NT2/D1 (cell line): ENCODE measurements around the gene SLC2A10.

Source experiments
- DNase-seq: peaks from one replicate; pipeline ENCODE4 v3.0.0-alpha.2; 2011; ENCODE audit warnings: low read depth, low spot score
- H3K27me3 ChIP-seq: 2 replicates; pipeline ENCODE4 v1.6.0; 2011; ENCODE audit warnings: mild to moderate bottlenecking; ENCODE audit not compliant: insufficient read length, insufficient read depth
- H3K36me3 ChIP-seq: 2 replicates; pipeline ENCODE4 v1.6.1; 2011; ENCODE audit warnings: mild to moderate bottlenecking, low read length, mixed read lengths; ENCODE audit not compliant: insufficient read depth, insufficient read length
- H3K4me1 ChIP-seq: 2 replicates; pipeline ENCODE4 v1.5.1; 2011; ENCODE audit not compliant: insufficient read depth, insufficient read length
- H3K4me3 ChIP-seq: 2 replicates; pipeline ENCODE4 v1.5.1; 2011; ENCODE audit warnings: low read depth; ENCODE audit not compliant: insufficient read length
- H3K9ac ChIP-seq: 2 replicates; pipeline ENCODE4 v1.6.0; 2011; ENCODE audit warnings: low read depth; ENCODE audit not compliant: insufficient read length
- H3K9me3 ChIP-seq: 2 replicates; pipeline ENCODE4 v1.5.1; 2011; ENCODE audit warnings: mild to moderate bottlenecking, low read length; ENCODE audit not compliant: insufficient read depth
- SUZ12 ChIP-seq: IDR thresholded peaks from 2 replicates; pipeline ENCODE4 v1.6.1; 2011; ENCODE audit not compliant: insufficient read length, insufficient read depth; ENCODE audit errors: extremely low read depth
- YY1 ChIP-seq: IDR thresholded peaks from 2 replicates; pipeline ENCODE4 v1.6.1; 2011; ENCODE audit not compliant: insufficient read length, insufficient read depth
- ZNF274 ChIP-seq: IDR thresholded peaks from 2 replicates; pipeline ENCODE4 v1.6.1; 2011; ENCODE audit warnings: mild to moderate bottlenecking, low read depth, low read length

The SLC2A10 gene

DNA sequence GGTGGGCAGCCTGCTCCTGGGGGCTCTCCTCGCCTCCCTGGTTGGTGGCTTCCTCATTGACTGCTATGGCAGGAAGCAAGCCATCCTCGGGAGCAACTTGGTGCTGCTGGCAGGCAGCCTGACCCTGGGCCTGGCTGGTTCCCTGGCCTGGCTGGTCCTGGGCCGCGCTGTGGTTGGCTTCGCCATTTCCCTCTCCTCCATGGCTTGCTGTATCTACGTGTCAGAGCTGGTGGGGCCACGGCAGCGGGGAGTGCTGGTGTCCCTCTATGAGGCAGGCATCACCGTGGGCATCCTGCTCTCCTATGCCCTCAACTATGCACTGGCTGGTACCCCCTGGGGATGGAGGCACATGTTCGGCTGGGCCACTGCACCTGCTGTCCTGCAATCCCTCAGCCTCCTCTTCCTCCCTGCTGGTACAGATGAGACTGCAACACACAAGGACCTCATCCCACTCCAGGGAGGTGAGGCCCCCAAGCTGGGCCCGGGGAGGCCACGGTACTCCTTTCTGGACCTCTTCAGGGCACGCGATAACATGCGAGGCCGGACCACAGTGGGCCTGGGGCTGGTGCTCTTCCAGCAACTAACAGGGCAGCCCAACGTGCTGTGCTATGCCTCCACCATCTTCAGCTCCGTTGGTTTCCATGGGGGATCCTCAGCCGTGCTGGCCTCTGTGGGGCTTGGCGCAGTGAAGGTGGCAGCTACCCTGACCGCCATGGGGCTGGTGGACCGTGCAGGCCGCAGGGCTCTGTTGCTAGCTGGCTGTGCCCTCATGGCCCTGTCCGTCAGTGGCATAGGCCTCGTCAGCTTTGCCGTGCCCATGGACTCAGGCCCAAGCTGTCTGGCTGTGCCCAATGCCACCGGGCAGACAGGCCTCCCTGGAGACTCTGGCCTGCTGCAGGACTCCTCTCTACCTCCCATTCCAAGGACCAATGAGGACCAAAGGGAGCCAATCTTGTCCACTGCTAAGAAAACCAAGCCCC, 16.0 kb downstream of the SLC2A10 start:
- Histone ChIP-seq H3K4me1 (no peaks in the 10 kb centered on the region), H3K9ac (no peak overlapping the region), H3K27me3 (no peaks in the 10 kb centered on the region), H3K9me3 (peaks cover 15% of the 10 kb centered on the region), H3K4me3 (no peak overlapping the region), H3K36me3 (peaks cover 14% of the 10 kb centered on the region)
- DNase-seq, result no peak
- TF ChIP-seq YY1 (no peak), ZNF274 (no peak), SUZ12 (no peak)

DNA sequence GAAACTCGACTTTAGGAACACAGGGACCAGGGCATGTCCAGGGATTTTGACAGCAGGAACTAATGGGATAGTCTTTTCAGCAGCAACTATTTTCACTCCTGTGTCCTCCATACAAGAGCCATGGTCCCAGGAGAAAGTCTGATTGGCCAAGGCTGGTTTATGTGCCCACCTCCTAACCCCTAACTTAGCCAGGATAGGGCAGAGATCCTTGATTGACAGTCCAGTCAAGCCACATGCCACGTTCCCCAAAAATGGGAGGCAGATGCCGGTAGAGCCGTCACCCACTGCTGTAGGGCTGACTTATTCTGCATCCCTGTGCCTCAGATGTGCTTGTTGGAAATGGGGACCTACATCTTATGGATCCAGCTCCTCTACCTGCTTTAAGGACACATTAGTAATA, 22.3 kb downstream of the SLC2A10 start:
- no peak for DNase-seq
- Histone ChIP-seq H3K9ac (no peak overlapping the region), H3K27me3 (no peaks in the 10 kb centered on the region), H3K9me3 (no peaks in the 10 kb centered on the region), H3K4me1 (no peaks in the 10 kb centered on the region), H3K4me3 (no peak overlapping the region), H3K36me3 (peaks cover 24% of the 10 kb centered on the region)
- TF ChIP-seq SUZ12 (no peak), ZNF274 (no peak), YY1 (no peak)

- Histone ChIP-seq H3K9me3 (peaks cover 5% of the 10 kb centered on the region; the same call in 1 of the 2 replicates), H3K4me1 (no peaks in the 10 kb centered on the region), H3K27me3 (no peaks in the 10 kb centered on the region), H3K4me3 (no peak overlapping the region), H3K36me3 (peaks cover 20% of the 10 kb centered on the region), H3K9ac (no peak overlapping the region)
- TF ChIP-seq SUZ12 (no peak), ZNF274 (no peak), YY1 (no peak)
- DNase-seq, result no peak
Observed at GRCh38 chr20:46735436-46735835, 26.0 kb downstream of the SLC2A10 start.

GRCh38 chr20:46739431-46740213, 30.2 kb downstream of the SLC2A10 start:
- Histone ChIP-seq H3K27me3 (no peaks in the 10 kb centered on the region), H3K4me3 (no peak overlapping the region), H3K9me3 (peaks cover 11% of the 10 kb centered on the region; the same call in 1 of the 2 replicates), H3K9ac (no peak overlapping the region), H3K36me3 (peaks cover 4% of the 10 kb centered on the region), H3K4me1 (no peaks in the 10 kb centered on the region)
- TF ChIP-seq SUZ12, result no peak
- TF ChIP-seq ZNF274, result no peak
- no peak for TF ChIP-seq YY1
- no peak for DNase-seq

DNA sequence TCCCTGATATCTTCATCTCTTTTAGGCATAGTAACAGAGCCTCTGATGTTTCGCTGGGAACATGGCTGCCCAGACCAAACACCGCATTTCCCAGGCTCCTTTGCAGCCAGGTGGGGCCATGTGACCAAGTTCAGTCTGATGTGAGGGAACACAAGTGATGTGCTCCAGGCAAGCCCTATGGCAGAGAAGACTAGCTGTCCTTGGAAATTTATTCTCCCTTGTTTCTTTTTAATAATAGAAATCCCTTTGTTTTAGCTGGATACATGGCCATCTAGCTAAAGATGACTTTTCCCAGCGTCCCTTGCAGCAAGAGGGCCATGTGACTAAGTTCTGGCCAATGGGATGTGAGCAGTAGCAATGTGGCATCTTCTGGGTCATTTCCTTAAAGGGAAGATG, 30.8 kb downstream of the SLC2A10 start:
- peaks cover 11% of the 10 kb centered on the region; the same call in 1 of the 2 replicates for H3K9me3 ChIP-seq

DNA sequence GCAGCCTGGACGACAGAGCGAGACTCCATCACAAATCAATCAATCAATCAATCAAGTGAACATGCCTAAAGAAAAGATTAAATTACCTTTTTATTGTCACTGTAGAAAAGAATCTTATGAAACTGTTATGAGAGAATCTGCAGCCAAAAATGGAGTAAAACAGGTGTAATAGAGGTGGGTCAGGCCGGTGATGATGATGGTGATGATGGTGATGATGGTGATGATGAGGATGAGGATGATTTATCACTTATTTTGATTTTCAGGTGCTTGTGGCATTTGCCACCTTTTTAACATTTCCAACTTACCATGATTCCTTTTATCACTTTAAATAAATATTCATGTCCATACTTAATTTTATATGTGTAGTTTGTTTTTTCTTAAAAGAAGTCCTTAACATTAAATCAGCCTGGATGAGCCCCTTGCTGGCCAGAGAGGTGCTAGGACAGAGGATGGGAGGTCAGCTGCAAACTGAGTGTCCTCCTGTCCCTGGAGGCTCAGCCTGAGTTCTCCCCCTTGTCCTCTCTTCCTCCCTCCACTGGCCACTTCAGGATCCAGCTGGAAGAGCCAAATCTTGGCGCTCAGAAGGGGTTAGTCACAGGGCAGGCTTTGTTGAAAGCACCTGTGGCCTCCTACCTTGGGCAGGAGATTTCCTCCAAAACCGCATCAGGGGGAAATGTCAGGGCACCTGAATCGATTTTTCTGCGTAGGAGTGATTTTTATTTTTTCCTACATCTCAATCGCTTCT, 32.6 kb downstream of the SLC2A10 start:
- TF ChIP-seq YY1 (no peak), SUZ12 (no peak), ZNF274 (no peak)
- H3K9ac ChIP-seq, result no peak overlapping the region
- peaks cover 16% of the 10 kb centered on the region; the same call in 1 of the 2 replicates for H3K9me3 ChIP-seq
- DNase-seq, result no peak
- no peak overlapping the region for H3K4me3 ChIP-seq
- no peaks in the 10 kb centered on the region for H3K36me3 ChIP-seq
- H3K4me1 ChIP-seq, result no peaks in the 10 kb centered on the region
- H3K27me3 ChIP-seq, result no peaks in the 10 kb centered on the region

More for the DNA sequence above, 30.8 kb downstream of the SLC2A10 start:
- TF ChIP-seq ZNF274 (no peak), SUZ12 (no peak), YY1 (no peak)
- Histone ChIP-seq H3K36me3 (no peaks in the 10 kb centered on the region), H3K27me3 (no peaks in the 10 kb centered on the region), H3K4me3 (no peak overlapping the region), H3K9ac (no peak overlapping the region), H3K4me1 (no peaks in the 10 kb centered on the region)
- DNase-seq, result no peak

DNA sequence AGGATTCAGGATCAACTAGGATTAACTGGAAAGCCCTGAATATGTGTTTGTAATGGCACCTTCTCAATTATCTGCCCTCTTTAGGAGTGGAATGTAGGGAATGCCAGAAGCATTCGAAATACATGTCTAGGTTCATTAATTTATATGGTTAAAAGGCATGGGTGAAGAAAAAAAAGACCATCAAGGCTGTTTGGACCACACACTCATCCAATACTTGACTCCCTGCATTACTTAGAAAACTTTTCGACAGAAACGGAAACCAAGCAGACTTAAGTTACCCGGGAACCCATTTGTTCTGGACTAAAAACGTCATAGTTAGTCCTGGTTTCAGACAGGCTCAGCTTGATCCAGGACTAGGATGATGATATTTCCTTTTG, 33.2 kb downstream of the SLC2A10 start:
- Histone ChIP-seq H3K4me3 (no peak overlapping the region), H3K9me3 (peaks cover 16% of the 10 kb centered on the region; the same call in 1 of the 2 replicates), H3K9ac (no peak overlapping the region), H3K4me1 (no peaks in the 10 kb centered on the region), H3K36me3 (no peaks in the 10 kb centered on the region), H3K27me3 (no peaks in the 10 kb centered on the region)
- TF ChIP-seq ZNF274, result no peak
- no peak for TF ChIP-seq YY1
- TF ChIP-seq SUZ12, result no peak
- no peak for DNase-seq
